ENCODE measurements around the gene TFF2.

The TFF2 gene

GRCh38 chr21:42364304-42364865, 13.6 kb upstream of the TFF2 start:
- DNase-seq = no peak

GRCh38 chr21:42363312-42363711, 12.5 kb upstream of the TFF2 start:
- no peak for DNase-seq

- DNase-seq = no peak
These were observed 11.9 kb upstream of the TFF2 start for GRCh38 chr21:42362700-42363099.

GRCh38 chr21:42362198-42362597, 11.4 kb upstream of the TFF2 start:
- no peak for DNase-seq

- DNase-seq = no peak
These were observed 10.5 kb upstream of the TFF2 start for GRCh38 chr21:42361286-42361685.

GRCh38 chr21:42360317-42360716, 9.5 kb upstream of the TFF2 start:
- DNase-seq = peak; percentile 46

GRCh38 chr21:42358937-42359336, 8.1 kb upstream of the TFF2 start:
- no peak for DNase-seq

- no peak for DNase-seq
These were observed 7.5 kb upstream of the TFF2 start for GRCh38 chr21:42358261-42358660.

GRCh38 chr21:42357307-42357706, 6.5 kb upstream of the TFF2 start:
- no peak for DNase-seq

- no peak for DNase-seq
These were observed 5.9 kb upstream of the TFF2 start for GRCh38 chr21:42356650-42357049.

- no peak for DNase-seq
These were observed 5.3 kb upstream of the TFF2 start for GRCh38 chr21:42356046-42356445.

GRCh38 chr21:42353623-42354022, 2.8 kb upstream of the TFF2 start:
- no peak for DNase-seq

GRCh38 chr21:42352441-42353095, 1.8 kb upstream of the TFF2 start:
- DNase-seq = no peak

- DNase-seq = no peak
These were observed 1.0 kb upstream of the TFF2 start for GRCh38 chr21:42351626-42352440.

- no peak for DNase-seq
These were observed 380 bp downstream of the TFF2 start for GRCh38 chr21:42350318-42350910.

- DNase-seq = no peak
These were observed 1.1 kb downstream of the TFF2 start for GRCh38 chr21:42349420-42350317.

- DNase-seq = no peak
These were observed 2.0 kb downstream of the TFF2 start for GRCh38 chr21:42348762-42349161.

GRCh38 chr21:42347601-42348327, 3.0 kb downstream of the TFF2 start:
- no peak for DNase-seq

- DNase-seq = no peak
These were observed 3.8 kb downstream of the TFF2 start for GRCh38 chr21:42346866-42347600.

GRCh38 chr21:42346441-42346840, 4.4 kb downstream of the TFF2 start:
- DNase-seq = no peak

GRCh38 chr21:42344631-42345030, 6.2 kb downstream of the TFF2 start:
- DNase-seq = no peak

Measured in stimulated activated CD4-positive, alpha-beta T cell treated with anti-CD3 and anti-CD28 coated beads, Interleukin-15, amount 100 ng/mL, for 24 hours (primary cell).